Activated CD4-positive, alpha-beta memory T cell treated with anti-CD3 and anti-CD28 coated beads for 36 hours (primary cell): ENCODE results near the gene ODC1. TPM values are rescaled to one million over a fixed set of nuclear protein-coding genes. Genes with fewer than 3 reads are reported as not detected.
"Not testable (repeated sequence)": the region's sequence is repeated elsewhere in the genome, so short reads cannot be mapped to it uniquely, and the experiment has no call there.

Experiments
- CTCF ChIA-PET: fragments of 350-600 bp; sonication (Branson Sonifier 250); formaldehyde crosslinking; loops from one replicate; lab custom pipeline; 2021; ENCODE audit warnings: antibody characterized with exemption, inconsistent platforms; lab: Charles Lee
- POLR2A ChIA-PET: fragments of 350-600 bp; sonication (Branson Sonifier 250); formaldehyde crosslinking; loops from one replicate; lab custom pipeline; 2021; ENCODE audit warnings: antibody characterized with exemption; lab: Charles Lee
- DNase-seq: peaks from one replicate; pipeline ENCODE4 v3.0.0-alpha.2; 2020
- H3K27ac Mint-ChIP-seq: one replicate; pipeline ENCODE4 v1.8.0; 2021; ENCODE audit warnings: mixed read lengths
- H3K27me3 Mint-ChIP-seq: one replicate; pipeline ENCODE4 v1.8.0; 2021; ENCODE audit warnings: mixed read lengths
- H3K36me3 Mint-ChIP-seq: one replicate; pipeline ENCODE4 v1.8.0; 2021; ENCODE audit warnings: mixed read lengths
- H3K4me1 Mint-ChIP-seq: one replicate; pipeline ENCODE4 v1.8.0; 2021; ENCODE audit warnings: low read depth, mixed read lengths
- H3K4me3 Mint-ChIP-seq: one replicate; pipeline ENCODE4 v1.8.0; 2021; ENCODE audit warnings: mild to moderate bottlenecking, mixed read lengths
- H3K9me3 Mint-ChIP-seq: one replicate; pipeline ENCODE4 v1.8.0; 2021; ENCODE audit warnings: mixed read lengths
- intact Hi-C: fragments of 100-400 bp; cut with micrococcal nuclease; formaldehyde crosslinking; loops from one replicate; pipeline ENCODE4 v1.15.1; 2023
- total RNA-seq, 2 experiments: library from RNA; stranded (reverse); gene quantifications; one replicate each; pipeline ENCODE4 v1.2.3, GENCODE V29; 2021

Gene ODC1
- 100 to 1,000 TPM; 138 to 142 TPM for total RNA-seq

DNA sequence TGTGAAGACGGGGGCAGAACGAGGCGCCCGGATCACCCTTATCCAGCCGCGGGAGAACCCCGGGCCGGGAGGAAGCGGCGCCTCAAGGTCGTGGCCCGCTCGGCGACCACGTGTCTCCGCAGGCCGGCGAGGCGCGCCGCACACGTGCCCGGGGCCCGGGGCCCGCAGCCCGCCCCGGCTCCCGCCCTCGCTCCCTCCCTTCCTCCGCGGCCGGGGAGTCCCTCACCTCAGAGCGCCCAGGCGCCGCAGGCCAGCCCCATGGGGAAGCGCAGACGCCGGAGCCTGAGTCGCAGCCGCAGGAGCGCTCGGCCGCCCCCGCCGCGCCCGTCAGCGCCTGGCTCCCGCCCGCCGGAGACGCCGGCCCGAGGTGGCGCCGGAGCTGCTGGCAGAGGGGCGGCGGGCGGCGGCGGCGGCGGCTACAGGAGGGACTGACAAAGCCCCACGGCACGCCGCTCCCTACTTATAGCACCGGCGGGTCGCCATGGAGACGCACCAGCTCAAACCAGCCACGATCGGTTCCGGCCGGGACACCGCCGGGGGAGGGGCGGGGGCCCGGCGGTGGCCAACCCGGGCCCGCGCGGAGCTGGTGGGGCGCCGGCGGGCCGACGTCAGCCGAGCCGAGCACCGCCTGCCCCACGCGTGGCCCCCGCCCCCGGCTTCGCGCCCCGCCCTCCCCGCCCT lies at the start of gene ODC1:
ODC1 (minus strand) TSS at position 433 of the 681 bp plus-strand sequence. CDS start 3,295 bp downstream, outside the sequence.
- CTCF ChIA-PET, result interaction anchor here (0.7 to 5.2 kb wide), 9 partner anchors 13 to 324 kb away, joined by 3 to 44 read pairs (median 3); partner anchors contain the start of gene HPCAL1

DNA sequence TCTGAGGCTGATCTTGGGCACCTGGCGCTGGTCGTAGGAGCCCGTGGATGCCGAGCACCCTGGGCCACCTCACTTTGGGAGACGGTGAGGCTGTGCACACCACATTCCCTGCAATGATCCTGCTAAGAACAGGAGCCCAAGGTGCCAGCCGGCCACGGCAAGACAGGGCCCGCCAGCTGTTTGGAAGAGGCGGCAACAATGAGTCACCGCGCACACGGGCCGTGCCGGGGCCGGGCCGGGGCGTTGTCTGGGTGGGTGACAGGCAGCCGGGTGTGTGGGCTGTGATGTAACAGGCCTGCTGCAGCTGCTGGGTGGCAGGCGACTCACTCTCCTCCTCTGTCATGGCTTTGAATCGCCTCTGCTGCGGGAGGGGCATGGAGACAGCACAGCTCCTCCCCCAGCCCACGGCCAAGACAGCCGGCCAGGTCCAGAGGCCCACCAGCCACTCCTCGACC lies 49.7 kb upstream of the ODC1 start:
- H3K36me3 Mint-ChIP-seq, result no peaks in the 10 kb centered on the region
- ChIA-PET POLR2A (interaction anchor here (1.0 to 1.2 kb wide), 2 partner anchors 49 to 51 kb away, joined by 3 read pairs; partner anchors contain the start of gene ODC1), CTCF (no interaction called here)
- no peak overlapping the region for H3K27ac Mint-ChIP-seq
- intact Hi-C loops, result no loop called here
- H3K4me3 Mint-ChIP-seq, result peak overlapping the region; percentile 31
- H3K4me1 Mint-ChIP-seq, result peaks cover 34% of the 10 kb centered on the region
- H3K27me3 Mint-ChIP-seq, result peaks cover 10% of the 10 kb centered on the region
- H3K9me3 Mint-ChIP-seq, result no peaks in the 10 kb centered on the region
- DNase-seq, result peak; percentile 85

More for the DNA sequence above, at the start of gene ODC1:
- Mint-ChIP-seq H3K4me1 (peaks cover 52% of the 10 kb centered on the region), H3K27me3 (no peaks in the 10 kb centered on the region), H3K27ac (peak within 1 kb of the TSS; percentile 88), H3K36me3 (peaks cover 26% of the 10 kb centered on the region), H3K4me3 (peak within 1 kb of the TSS; percentile 83), H3K9me3 (no peaks in the 10 kb centered on the region)
- POLR2A ChIA-PET, result interaction anchor here (0.5 to 3.0 kb wide), 19 partner anchors 9 to 399 kb away, joined by 3 to 19 read pairs (median 4); partner anchors contain the start of gene RRM2
- DNase-seq, result peak; percentile 95
- intact Hi-C loops, result loop anchor here (1.0 to 10.0 kb wide), 6 partner anchors 40 to 663 kb away; partner anchors contain the start of gene HPCAL1

- CTCF ChIA-PET, result no interaction called here
- POLR2A ChIA-PET, result no interaction called here
- H3K4me1 Mint-ChIP-seq, result peaks cover 38% of the 10 kb centered on the region
- H3K9me3 Mint-ChIP-seq, result peaks cover 2% of the 10 kb centered on the region
- intact Hi-C loops, result no loop called here
- DNase-seq, result no peak
- H3K27me3 Mint-ChIP-seq, result peaks cover 10% of the 10 kb centered on the region
- no peaks in the 10 kb centered on the region for H3K36me3 Mint-ChIP-seq
- no peak overlapping the region for H3K4me3 Mint-ChIP-seq
- H3K27ac Mint-ChIP-seq, result no peak overlapping the region
These were observed 47.8 kb upstream of the ODC1 start for GRCh38 chr2:10495988-10496313.

GRCh38 chr2:10495311-10495987 lies 47.3 kb upstream of the ODC1 start:
- H3K9me3 Mint-ChIP-seq, result peaks cover 2% of the 10 kb centered on the region
- no peak for DNase-seq
- no peak overlapping the region for H3K4me3 Mint-ChIP-seq
- ChIA-PET POLR2A (no interaction called here), CTCF (interaction anchor here (0.6 kb wide), 1 partner anchor 43 kb away, joined by 3 read pairs; no protein-coding TSS in a partner anchor)
- intact Hi-C loops, result no loop called here
- no peak overlapping the region for H3K27ac Mint-ChIP-seq
- H3K4me1 Mint-ChIP-seq, result peaks cover 38% of the 10 kb centered on the region
- peaks cover 10% of the 10 kb centered on the region for H3K27me3 Mint-ChIP-seq
- H3K36me3 Mint-ChIP-seq, result no peaks in the 10 kb centered on the region

DNA sequence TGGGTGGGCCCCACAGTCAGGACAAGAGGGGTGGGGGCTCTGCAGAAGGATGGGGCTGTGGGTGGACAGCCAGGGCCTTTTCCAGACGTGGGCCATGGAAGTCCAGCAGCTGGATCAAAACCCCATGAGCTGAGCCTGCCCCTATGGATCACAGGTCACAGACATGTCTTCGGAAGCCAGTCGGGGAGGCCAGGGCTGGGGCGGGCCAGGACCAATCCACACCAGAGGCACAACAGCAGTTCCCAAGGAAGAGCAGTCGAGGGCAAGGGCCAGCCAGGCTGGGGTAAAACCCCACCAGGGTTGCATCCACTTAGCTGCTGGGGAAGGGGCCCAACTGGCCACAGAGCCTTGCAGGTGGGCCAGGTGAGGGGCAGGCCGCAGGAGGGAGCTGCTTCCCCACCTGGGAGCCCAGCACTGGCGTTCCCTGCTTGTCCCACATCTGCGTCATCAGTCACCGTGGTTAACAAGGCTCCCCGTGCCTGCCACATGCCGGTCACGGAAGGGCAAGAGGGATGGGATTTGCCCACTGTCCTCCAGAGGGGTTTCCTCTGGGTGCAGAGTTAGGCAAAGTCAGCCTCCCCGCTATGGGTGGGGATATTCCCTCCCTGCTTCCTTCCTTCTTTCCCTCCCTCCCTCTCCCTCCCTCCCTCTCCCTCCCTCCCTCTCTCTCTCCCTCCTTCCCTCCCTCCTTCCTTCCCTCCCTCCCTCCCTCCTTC lies 46.4 kb upstream of the ODC1 start:
- Mint-ChIP-seq H3K9me3 (peaks cover 2% of the 10 kb centered on the region), H3K4me3 (no peak overlapping the region), H3K27me3 (peaks cover 10% of the 10 kb centered on the region), H3K27ac (no peak overlapping the region), H3K36me3 (no peaks in the 10 kb centered on the region), H3K4me1 (peaks cover 39% of the 10 kb centered on the region)
- CTCF ChIA-PET, result interaction anchor here (0.6 to 1.7 kb wide), 4 partner anchors 44 to 422 kb away, joined by 3 to 6 read pairs (median 4); partner anchors contain the start of gene ODC1
- DNase-seq, result no peak
- intact Hi-C loops, result loop anchor here (5.0 kb wide), 1 partner anchor 43 kb away; no protein-coding TSS in a partner anchor
- POLR2A ChIA-PET, result interaction anchor here (1.2 to 1.7 kb wide), 2 partner anchors 47 to 159 kb away, joined by 3 to 7 read pairs; partner anchors contain the start of gene ODC1

DNA sequence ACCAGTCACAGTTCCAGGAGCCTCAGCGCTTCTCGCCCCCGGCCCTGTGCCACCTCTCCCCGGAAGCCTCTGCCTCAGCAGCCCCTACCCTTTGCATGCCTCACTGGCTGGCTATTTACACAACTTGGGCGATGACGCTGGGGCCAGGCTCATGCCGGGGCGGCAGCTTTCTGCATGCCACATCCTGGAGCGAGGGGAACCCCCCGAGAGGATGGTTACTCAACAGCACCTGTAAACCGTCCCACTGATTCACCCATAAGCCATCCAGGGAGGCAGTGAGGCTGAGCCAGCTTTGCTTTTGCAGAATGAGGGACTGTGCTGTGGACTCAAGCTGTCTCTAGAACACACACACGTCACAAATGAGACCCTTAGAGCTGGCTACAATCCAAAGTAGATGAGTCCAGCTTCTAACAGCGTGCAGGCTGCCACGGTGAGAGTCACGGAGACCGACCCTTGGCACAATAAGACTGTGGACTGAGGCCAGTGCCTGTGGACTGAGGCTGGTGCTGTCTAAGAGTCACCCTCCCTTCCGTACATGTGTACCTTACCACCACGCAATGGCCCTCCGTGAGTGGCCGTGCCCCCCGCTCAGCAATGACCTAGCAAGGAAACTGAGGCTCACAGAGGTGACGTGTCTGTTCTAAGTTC lies 45.6 kb upstream of the ODC1 start:
- CTCF ChIA-PET, result interaction anchor here (0.9 to 1.7 kb wide), 3 partner anchors 23 to 422 kb away, joined by 3 to 6 read pairs (median 4); partner anchors contain the start of gene ODC1
- Mint-ChIP-seq H3K4me3 (peak overlapping the region; percentile 21), H3K9me3 (peaks cover 2% of the 10 kb centered on the region), H3K27ac (peak overlapping the region; percentile 83), H3K4me1 (peaks cover 41% of the 10 kb centered on the region), H3K36me3 (no peaks in the 10 kb centered on the region), H3K27me3 (peaks cover 10% of the 10 kb centered on the region)
- peak; percentile 96 for DNase-seq
- intact Hi-C loops, result loop anchor here (1.0 to 5.0 kb wide), 4 partner anchors 44 to 373 kb away; partner anchors contain the start of gene ODC1
- POLR2A ChIA-PET, result interaction anchor here (0.6 to 1.7 kb wide), 3 partner anchors 46 to 160 kb away, joined by 3 to 7 read pairs (median 3); partner anchors contain the start of gene ODC1

DNA sequence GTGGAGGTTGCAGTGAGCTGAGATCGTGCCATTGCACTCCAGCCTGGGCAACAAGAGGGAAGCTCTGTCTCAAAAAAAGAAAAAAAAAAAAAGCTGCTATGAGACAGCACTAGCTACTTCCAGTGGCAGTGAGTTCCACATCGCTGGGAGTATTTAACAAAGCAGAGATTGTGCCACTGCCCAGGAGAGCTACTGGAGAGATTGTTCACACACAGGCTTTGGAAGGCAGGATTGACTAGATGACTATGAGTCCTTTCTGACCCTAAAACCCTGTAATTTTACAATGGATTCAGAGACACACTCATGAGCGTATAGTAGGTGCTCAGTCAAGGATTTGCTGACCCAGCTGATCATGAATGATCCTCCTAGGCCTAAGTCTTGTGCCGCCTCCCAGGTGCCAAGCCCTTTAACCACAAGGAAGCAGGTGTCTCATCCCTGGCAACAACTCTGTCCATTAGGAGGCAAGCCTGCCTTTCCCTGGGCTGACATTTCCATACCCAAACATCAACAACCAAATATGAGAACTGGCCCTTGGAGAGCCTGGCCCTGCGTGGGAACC lies 45.0 kb upstream of the ODC1 start:
- Mint-ChIP-seq H3K36me3 (no peaks in the 10 kb centered on the region), H3K4me1 (peaks cover 43% of the 10 kb centered on the region), H3K4me3 (peak overlapping the region; percentile 21), H3K27me3 (peaks cover 7% of the 10 kb centered on the region), H3K27ac (peak overlapping the region; percentile 83), H3K9me3 (peaks cover 2% of the 10 kb centered on the region)
- intact Hi-C loops, result loop anchor here (1.0 to 5.0 kb wide), 4 partner anchors 44 to 373 kb away; partner anchors contain the start of gene ODC1
- ChIA-PET CTCF (interaction anchor here (0.8 to 1.7 kb wide), 3 partner anchors 10 to 45 kb away, joined by 3 to 6 read pairs (median 4); partner anchors contain the start of gene ODC1), POLR2A (interaction anchor here (0.6 to 1.7 kb wide), 4 partner anchors 45 to 289 kb away, joined by 3 to 7 read pairs (median 3); partner anchors contain the start of gene ODC1)
- peak; percentile 3 for DNase-seq

- Mint-ChIP-seq H3K9me3 (peaks cover 2% of the 10 kb centered on the region), H3K27ac (no peak overlapping the region), H3K4me3 (no peak overlapping the region), H3K27me3 (no peaks in the 10 kb centered on the region), H3K4me1 (peaks cover 43% of the 10 kb centered on the region), H3K36me3 (no peaks in the 10 kb centered on the region)
- DNase-seq, result peak; percentile 5
- CTCF ChIA-PET, result no interaction called here
- intact Hi-C loops, result loop anchor here (5.0 kb wide), 1 partner anchor 46 kb away; no protein-coding TSS in a partner anchor
- POLR2A ChIA-PET, result no interaction called here
These were observed 42.7 kb upstream of the ODC1 start for GRCh38 chr2:10490806-10491291.

DNA sequence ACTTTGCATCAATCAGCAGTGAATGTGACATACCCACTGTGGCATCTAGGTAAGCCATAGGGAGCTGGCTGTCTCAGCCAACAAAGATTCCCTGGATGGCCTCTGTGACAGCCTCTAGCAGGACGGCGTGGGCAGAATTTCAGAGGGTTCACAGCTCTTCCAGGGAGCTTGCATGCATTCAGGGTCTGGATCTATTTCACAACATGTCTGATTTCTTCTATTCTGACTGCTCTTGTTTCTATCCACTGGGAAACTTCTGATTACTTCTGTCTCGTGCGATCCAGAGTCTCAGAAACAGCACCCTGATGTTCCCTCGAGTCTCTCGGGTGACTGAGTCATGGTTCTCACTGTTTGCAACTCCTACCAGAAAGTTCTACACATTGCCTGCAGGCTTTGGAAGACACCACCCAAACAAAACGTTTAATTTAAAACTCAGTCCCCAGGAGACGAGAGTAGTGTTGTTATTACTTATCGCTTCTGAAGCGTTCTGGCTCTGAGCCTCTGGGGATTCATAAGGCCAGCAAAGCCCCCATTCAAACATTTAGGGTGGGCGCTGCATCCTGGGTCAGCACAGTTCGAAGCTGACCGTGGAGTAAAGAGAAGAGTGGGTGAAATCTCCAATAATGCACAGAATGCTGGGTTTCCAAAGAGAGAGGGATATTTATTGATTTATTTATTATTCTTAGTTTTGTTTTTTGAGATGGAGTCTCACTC lies 41.9 kb upstream of the ODC1 start:
- intact Hi-C loops, result loop anchor here (5.0 kb wide), 1 partner anchor 47 kb away; no protein-coding TSS in a partner anchor

DNA sequence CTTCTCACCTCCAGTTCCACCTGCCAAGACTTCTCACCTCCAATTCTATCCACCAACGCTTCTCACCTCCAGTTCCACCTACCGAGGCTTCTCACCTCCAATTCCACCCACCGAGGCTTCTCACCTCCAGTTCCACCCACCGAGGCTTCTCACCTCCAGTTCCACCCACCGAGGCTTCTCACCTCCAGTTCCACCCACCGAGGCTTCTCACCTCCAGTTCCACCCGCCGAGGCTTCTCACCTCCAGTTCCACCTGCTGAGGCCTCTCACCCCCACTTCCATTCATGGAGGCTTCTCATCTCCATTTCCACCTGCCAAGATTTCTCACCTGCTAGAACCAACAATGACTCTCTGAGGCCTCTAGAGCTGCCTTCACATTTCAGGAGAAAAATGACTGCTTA lies 40.0 kb upstream of the ODC1 start:
- H3K9me3 Mint-ChIP-seq, H3K27ac Mint-ChIP-seq, H3K27me3 Mint-ChIP-seq, intact Hi-C loops, POLR2A ChIA-PET, H3K4me3 Mint-ChIP-seq, CTCF ChIA-PET, H3K36me3 Mint-ChIP-seq: not testable (repeated sequence)
- peaks cover 20% of the 10 kb centered on the region for H3K4me1 Mint-ChIP-seq
- peak; percentile 7 for DNase-seq

More for the DNA sequence above, 41.9 kb upstream of the ODC1 start:
- peaks cover 34% of the 10 kb centered on the region for H3K4me1 Mint-ChIP-seq
- H3K27ac Mint-ChIP-seq, result no peak overlapping the region
- H3K9me3 Mint-ChIP-seq, result peaks cover 2% of the 10 kb centered on the region
- peak; percentile 6 for DNase-seq
- H3K4me3 Mint-ChIP-seq, result no peak overlapping the region
- ChIA-PET POLR2A (no interaction called here), CTCF (no interaction called here)
- H3K27me3 Mint-ChIP-seq, result no peaks in the 10 kb centered on the region
- no peaks in the 10 kb centered on the region for H3K36me3 Mint-ChIP-seq
